OCI-LY3 (cell line): ENCODE results near the gene NLGN1.

Source experiments
- EZH2phosphoT487 ChIP-seq: fragments of 200-600 bp; shearing (Covaris generic); IDR thresholded peaks from 2 replicates; pipeline ENCODE4 v1.6.1; 2018; ENCODE audit warnings: antibody characterized with exemption, mixed run types, low read depth
- TF ChIP-seq, protein P1 (sequence below): fragments of 200-600, 300-600 bp; sonication (generic); IDR thresholded peaks from 2 replicates; pipeline ENCODE4 v1.5.1; 2014; ENCODE audit warnings: antibody characterized with exemption, low read length, low read depth

DNA sequence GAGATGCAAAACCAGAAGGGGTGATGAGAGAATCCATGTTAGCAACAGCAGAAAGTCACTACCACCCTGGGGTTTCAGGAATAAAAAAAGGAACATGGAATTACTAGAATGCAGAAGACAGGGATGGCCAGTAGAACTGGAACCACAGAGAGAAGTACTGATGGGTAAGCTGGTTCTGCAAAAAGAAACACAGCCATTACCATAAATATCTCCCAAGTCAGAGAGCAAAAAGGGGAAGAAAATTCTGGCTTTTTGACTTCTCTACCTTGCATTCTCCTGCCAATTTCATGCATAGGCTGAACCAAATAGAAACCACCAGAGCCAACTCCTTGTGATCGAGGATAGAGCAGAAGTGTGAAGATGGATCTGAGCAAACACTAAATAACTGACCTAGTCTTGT is 911.2 kb downstream of the NLGN1 start:
- TF ChIP-seq, protein P1, sequence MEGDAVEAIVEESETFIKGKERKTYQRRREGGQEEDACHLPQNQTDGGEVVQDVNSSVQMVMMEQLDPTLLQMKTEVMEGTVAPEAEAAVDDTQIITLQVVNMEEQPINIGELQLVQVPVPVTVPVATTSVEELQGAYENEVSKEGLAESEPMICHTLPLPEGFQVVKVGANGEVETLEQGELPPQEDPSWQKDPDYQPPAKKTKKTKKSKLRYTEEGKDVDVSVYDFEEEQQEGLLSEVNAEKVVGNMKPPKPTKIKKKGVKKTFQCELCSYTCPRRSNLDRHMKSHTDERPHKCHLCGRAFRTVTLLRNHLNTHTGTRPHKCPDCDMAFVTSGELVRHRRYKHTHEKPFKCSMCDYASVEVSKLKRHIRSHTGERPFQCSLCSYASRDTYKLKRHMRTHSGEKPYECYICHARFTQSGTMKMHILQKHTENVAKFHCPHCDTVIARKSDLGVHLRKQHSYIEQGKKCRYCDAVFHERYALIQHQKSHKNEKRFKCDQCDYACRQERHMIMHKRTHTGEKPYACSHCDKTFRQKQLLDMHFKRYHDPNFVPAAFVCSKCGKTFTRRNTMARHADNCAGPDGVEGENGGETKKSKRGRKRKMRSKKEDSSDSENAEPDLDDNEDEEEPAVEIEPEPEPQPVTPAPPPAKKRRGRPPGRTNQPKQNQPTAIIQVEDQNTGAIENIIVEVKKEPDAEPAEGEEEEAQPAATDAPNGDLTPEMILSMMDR = no peak
- no peak for TF ChIP-seq EZH2phosphoT487
